SU-DHL-6 (cell line): Measurements from ENCODE around the gene ASIC3.

Experiments
- H2AFZ ChIP-seq: fragments of 200-600 bp; sonication (generic); 2 replicates; pipeline ENCODE4 v1.6.1; 2014; ENCODE audit warnings: low read depth, mild to moderate bottlenecking, moderate library complexity, mixed read lengths, antibody characterized with exemption, low read length; ENCODE audit not compliant: severe bottlenecking
- H3F3A ChIP-seq: fragments of 200-600 bp; shearing (Covaris generic); 2 replicates; pipeline ENCODE4 v1.6.0; 2016; ENCODE audit warnings: antibody characterized with exemption, mild to moderate bottlenecking; ENCODE audit not compliant: insufficient read depth
- H3K27ac ChIP-seq: fragments of 200-600 bp; sonication (generic); 2 replicates; pipeline ENCODE4 v1.5.1; 2016; ENCODE audit warnings: low read depth, mild to moderate bottlenecking, low read length, moderate library complexity, mixed read lengths
- H3K27me3 ChIP-seq: fragments of 200-600 bp; sonication (generic), shearing (Covaris generic); 2 replicates; pipeline ENCODE4 v1.6.0; 2014; ENCODE audit warnings: mild to moderate bottlenecking, low read length
- H3K36me3 ChIP-seq: fragments of 200-600 bp; sonication (generic); 2 replicates; pipeline ENCODE4 v1.6.1; 2014; ENCODE audit warnings: mild to moderate bottlenecking, low read length, mixed read lengths
- H3K4me2 ChIP-seq: fragments of 300-600, 200-600 bp; shearing (Covaris generic), sonication (generic); 2 replicates; pipeline ENCODE4 v1.6.0; 2014; ENCODE audit warnings: low read length, low read depth, mild to moderate bottlenecking; ENCODE audit not compliant: poor library complexity, severe bottlenecking
- H3K4me3 ChIP-seq: fragments of 200-600 bp; sonication (generic); 2 replicates; pipeline ENCODE4 v1.5.1; 2014; ENCODE audit warnings: antibody characterized with exemption, low read length, mild to moderate bottlenecking, mixed read lengths; ENCODE audit not compliant: insufficient read depth, poor library complexity, severe bottlenecking
- H3K79me2 ChIP-seq: fragments of 200-600 bp; sonication (generic); 2 replicates; pipeline ENCODE4 v1.6.1; 2014; ENCODE audit warnings: mild to moderate bottlenecking, low read length, moderate library complexity; ENCODE audit not compliant: insufficient read depth
- H3K9ac ChIP-seq: fragments of 200-600 bp; sonication (generic); 2 replicates; pipeline ENCODE4 v1.7.0; 2014; ENCODE audit warnings: mild to moderate bottlenecking, low read length
- H3K9me2 ChIP-seq: fragments of 200-600 bp; sonication (generic); replicated peaks from 2 replicates; pipeline ENCODE4 v1.6.1; 2014; ENCODE audit warnings: low read length; ENCODE audit not compliant: insufficient read depth
- H3K9me3 ChIP-seq: fragments of 200-600 bp; sonication (generic); 2 replicates; pipeline ENCODE4 v1.6.1; 2014; ENCODE audit warnings: low read length, mixed read lengths; ENCODE audit not compliant: insufficient read depth
- H4K20me1 ChIP-seq: fragments of 200-600 bp; sonication (generic); 2 replicates; pipeline ENCODE4 v1.6.1; 2014; ENCODE audit warnings: low read depth, mild to moderate bottlenecking, antibody characterized with exemption, low read length, moderate library complexity, mixed read lengths
- EZH2phosphoT487 ChIP-seq: fragments of 200-600 bp; sonication (generic), shearing (Covaris generic); conservative IDR thresholded peaks from 2 replicates; pipeline ENCODE4 v1.6.1; 2018; ENCODE audit warnings: mild to moderate bottlenecking, antibody characterized with exemption, low read length, moderate library complexity, mixed read lengths
- TF ChIP-seq, protein P1 (sequence below): fragments of 200-600 bp; sonication (generic); IDR thresholded peaks from one replicate; pipeline ENCODE4 v1.5.1; 2017; ENCODE audit warnings: antibody characterized with exemption, mild to moderate bottlenecking, low read length, moderate library complexity; ENCODE audit not compliant: insufficient read depth, poor library complexity, severe bottlenecking

Gene ASIC3

GRCh38 chr7:151017953-151018420 lies 30.3 kb upstream of the ASIC3 start:
- H3K9me3 ChIP-seq: no peaks in the 10 kb centered on the region
- H3F3A ChIP-seq: no peaks in the 10 kb centered on the region
- no peaks in the 10 kb centered on the region for H3K36me3 ChIP-seq
- peak overlapping the region; percentile 38 for H2AFZ ChIP-seq
- no peaks in the 10 kb centered on the region for H3K9me2 ChIP-seq
- no peaks in the 10 kb centered on the region for H4K20me1 ChIP-seq
- H3K79me2 ChIP-seq: no peaks in the 10 kb centered on the region
- no peak overlapping the region for H3K4me3 ChIP-seq
- peak overlapping the region; percentile 24; the same call in 1 of the 2 replicates for H3K9ac ChIP-seq
- H3K27me3 ChIP-seq: no peaks in the 10 kb centered on the region
- H3K4me2 ChIP-seq: peak overlapping the region; percentile 40
- no peak overlapping the region for H3K27ac ChIP-seq
- TF ChIP-seq, protein P1, sequence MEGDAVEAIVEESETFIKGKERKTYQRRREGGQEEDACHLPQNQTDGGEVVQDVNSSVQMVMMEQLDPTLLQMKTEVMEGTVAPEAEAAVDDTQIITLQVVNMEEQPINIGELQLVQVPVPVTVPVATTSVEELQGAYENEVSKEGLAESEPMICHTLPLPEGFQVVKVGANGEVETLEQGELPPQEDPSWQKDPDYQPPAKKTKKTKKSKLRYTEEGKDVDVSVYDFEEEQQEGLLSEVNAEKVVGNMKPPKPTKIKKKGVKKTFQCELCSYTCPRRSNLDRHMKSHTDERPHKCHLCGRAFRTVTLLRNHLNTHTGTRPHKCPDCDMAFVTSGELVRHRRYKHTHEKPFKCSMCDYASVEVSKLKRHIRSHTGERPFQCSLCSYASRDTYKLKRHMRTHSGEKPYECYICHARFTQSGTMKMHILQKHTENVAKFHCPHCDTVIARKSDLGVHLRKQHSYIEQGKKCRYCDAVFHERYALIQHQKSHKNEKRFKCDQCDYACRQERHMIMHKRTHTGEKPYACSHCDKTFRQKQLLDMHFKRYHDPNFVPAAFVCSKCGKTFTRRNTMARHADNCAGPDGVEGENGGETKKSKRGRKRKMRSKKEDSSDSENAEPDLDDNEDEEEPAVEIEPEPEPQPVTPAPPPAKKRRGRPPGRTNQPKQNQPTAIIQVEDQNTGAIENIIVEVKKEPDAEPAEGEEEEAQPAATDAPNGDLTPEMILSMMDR: peak; percentile 89
- no peak for TF ChIP-seq EZH2phosphoT487

- TF ChIP-seq EZH2phosphoT487: no peak
- TF ChIP-seq, protein P1: no peak
- no peaks in the 10 kb centered on the region for H3K27me3 ChIP-seq
These were observed 29.8 kb upstream of the ASIC3 start for GRCh38 chr7:151018421-151019129.

DNA sequence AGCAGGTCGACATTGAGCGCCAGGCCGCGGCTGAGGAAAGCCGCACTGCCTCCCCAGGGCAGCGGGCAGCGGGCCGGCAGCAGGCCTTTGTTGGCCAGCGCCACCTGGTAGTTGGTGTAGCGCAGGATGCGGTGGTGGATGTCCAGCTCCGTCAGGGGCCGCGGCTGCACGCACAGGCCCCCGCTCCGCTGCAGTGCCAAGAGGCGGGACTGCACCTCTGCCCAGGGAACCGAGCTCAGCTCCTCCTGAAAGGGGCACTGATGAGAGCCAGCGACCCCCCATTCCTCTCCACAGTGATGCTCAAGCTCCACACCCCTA lies 29.2 kb upstream of the ASIC3 start:
- Histone ChIP-seq H3K9ac (no peak overlapping the region), H3K9me3 (no peaks in the 10 kb centered on the region), H3K9me2 (no peaks in the 10 kb centered on the region), H4K20me1 (no peaks in the 10 kb centered on the region), H3K27me3 (no peaks in the 10 kb centered on the region), H3K4me2 (no peak overlapping the region), H3K36me3 (no peaks in the 10 kb centered on the region), H3K79me2 (no peaks in the 10 kb centered on the region), H3F3A (no peaks in the 10 kb centered on the region), H3K4me3 (no peak overlapping the region), H2AFZ (no peak overlapping the region), H3K27ac (no peak overlapping the region)
- TF ChIP-seq EZH2phosphoT487: no peak
- TF ChIP-seq, protein P1: no peak

More at GRCh38 chr7:151018421-151019129, 29.8 kb upstream of the ASIC3 start:
- Histone ChIP-seq H2AFZ (no peak overlapping the region), H3K9me2 (no peaks in the 10 kb centered on the region), H3K9ac (no peak overlapping the region), H3K9me3 (no peaks in the 10 kb centered on the region), H3F3A (no peaks in the 10 kb centered on the region), H3K27ac (no peak overlapping the region), H3K79me2 (no peaks in the 10 kb centered on the region), H3K4me3 (no peak overlapping the region), H3K4me2 (peak overlapping the region; percentile 40), H3K36me3 (no peaks in the 10 kb centered on the region), H4K20me1 (no peaks in the 10 kb centered on the region)
